ENCODE results near the gene RBM20.

DNA sequence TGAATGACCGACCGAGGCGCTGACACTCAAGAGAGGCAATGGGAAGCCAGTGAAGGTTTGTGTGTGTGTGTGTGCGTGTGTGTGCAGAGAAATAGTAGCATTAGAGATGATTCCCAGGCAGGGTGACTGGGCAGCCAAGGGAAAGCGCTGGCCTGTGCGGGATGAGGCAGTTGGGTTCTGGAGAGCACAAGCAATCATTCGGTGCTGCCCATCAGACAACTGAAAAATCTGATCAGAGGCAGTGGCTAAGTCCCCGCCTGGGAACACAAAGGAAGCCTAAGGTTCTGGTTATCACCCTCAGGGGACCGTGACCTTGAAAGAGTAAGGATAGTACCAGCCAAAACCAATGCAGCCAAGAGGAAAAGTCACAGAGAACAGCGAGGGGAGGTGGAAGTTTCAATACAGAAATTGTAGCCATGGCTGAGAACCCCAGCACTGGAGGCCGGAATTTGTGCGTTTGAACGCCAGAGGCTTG is 226.7 kb downstream of the RBM20 start:
- TF ChIP-seq, protein P1, sequence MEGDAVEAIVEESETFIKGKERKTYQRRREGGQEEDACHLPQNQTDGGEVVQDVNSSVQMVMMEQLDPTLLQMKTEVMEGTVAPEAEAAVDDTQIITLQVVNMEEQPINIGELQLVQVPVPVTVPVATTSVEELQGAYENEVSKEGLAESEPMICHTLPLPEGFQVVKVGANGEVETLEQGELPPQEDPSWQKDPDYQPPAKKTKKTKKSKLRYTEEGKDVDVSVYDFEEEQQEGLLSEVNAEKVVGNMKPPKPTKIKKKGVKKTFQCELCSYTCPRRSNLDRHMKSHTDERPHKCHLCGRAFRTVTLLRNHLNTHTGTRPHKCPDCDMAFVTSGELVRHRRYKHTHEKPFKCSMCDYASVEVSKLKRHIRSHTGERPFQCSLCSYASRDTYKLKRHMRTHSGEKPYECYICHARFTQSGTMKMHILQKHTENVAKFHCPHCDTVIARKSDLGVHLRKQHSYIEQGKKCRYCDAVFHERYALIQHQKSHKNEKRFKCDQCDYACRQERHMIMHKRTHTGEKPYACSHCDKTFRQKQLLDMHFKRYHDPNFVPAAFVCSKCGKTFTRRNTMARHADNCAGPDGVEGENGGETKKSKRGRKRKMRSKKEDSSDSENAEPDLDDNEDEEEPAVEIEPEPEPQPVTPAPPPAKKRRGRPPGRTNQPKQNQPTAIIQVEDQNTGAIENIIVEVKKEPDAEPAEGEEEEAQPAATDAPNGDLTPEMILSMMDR (IDR thresholded peaks at IDR 0.05 in 4 of 5, conservative IDR thresholded peaks at IDR 0.05 in 1 of 5): no peak
- TF ChIP-seq POLR2A (IDR thresholded peaks at IDR 0.05): no peak
